NCI-H1417 treated with DMSO at 0.1 percent for 48 hours (cell line): ENCODE results near the gene ZNF652.
"Not testable (repeated sequence)": the region's sequence is repeated elsewhere in the genome, so short reads cannot be mapped to it uniquely, and the experiment has no call there.

Source experiments
- DNase-seq: peaks from one replicate; lab custom pipeline; 2025; lab: John Stamatoyannopoulos, UW

The ZNF652 gene

DNA sequence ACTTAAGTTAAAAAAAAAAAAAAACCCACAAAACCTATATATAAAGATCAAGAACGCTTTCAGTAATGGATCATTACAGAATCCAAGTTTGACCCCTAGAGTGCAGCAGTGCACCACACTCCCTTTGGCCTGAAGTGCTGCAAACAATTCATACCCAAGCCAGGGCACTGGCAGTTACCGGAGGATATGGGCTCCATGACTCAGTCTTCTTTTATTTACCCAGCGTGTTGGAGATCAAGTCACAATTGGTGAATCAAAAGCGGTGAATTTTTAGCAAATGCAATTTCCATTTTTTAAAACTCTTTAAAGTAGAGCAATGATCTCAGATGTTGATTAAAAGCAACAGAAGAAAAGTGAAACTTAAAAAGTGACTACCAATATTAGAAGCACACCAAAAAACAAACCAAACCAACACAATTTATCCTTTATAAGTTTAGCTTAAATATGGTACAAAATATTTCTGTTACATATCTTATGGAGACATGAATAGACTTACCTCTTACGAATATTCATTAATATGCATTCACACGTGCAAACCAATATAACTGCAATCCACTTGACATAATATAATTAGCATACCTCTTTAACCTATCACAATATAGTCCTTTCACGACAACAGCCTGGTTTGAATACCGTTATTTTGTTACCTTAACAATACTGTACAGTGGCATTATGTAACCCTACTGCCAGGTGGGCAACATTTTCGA is 46.3 kb downstream of the ZNF652 start:
- DNase-seq = no peak

DNA sequence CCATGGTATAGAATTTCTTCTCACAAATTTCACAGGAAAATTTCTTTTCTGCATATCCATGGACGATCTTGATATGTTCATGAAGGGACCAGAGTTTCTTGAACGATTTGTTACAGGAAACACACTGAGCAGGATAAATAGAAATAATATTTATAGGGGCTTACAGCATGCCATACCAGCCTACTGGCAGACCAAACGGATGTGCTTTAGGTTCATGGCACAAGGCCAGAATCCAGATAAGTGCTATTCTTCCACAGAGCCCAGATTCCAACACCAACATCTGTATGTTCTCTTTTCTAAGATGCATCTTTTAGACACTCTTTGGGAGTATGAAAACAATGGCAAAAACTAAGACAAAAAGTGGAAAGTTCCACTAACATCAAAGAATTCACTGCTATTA is 49.3 kb downstream of the ZNF652 start:
- no peak for DNase-seq

DNA sequence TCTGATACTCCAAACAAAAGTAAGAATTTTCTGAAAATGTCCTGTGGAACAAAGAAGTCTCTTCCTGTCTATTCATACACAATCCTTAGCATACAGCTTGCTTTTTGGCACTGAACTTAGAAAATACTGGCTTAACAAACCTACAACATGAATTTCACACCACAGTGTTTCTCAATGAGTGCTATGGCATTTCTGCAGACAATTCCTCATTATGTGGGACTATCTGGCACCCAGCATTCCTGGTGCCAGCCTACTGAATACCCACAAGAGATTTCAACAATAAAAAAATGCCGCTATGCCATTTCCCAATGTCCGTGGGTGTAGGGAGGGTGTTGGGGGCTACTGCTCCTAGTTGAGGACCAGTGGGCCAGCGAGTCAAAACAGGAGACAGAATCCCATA is 62.1 kb downstream of the ZNF652 start:
- DNase-seq = no peak

DNA sequence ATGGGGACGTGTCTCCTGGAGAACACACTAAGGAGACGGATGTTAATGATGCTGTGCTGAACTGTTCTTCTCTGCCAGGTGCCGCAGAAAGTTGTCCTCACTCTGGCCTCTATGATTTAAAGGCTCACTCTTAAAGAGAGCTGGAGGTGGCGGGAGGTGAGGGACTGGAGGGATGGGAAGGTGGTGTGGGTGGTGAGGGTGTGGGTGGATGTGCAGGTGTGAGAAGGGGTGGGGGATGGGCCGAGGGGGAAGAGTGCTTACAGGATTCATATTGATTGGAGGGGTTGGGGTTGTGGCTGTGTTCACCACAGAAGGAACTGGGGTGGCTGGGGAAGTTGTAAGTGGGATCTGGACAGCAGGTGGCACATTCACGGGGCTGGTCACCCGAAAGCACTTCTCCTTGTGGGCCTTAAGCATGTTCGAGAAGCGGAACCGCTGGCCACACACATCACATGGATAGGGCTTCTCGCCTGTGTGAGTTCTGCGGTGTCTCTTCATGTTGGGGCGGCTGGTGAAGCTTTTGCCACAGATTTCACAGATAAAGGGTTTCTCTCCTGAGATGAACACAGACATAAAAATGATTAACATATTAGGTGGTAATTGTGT is 63.6 kb downstream of the ZNF652 start:
- no peak for DNase-seq

DNA sequence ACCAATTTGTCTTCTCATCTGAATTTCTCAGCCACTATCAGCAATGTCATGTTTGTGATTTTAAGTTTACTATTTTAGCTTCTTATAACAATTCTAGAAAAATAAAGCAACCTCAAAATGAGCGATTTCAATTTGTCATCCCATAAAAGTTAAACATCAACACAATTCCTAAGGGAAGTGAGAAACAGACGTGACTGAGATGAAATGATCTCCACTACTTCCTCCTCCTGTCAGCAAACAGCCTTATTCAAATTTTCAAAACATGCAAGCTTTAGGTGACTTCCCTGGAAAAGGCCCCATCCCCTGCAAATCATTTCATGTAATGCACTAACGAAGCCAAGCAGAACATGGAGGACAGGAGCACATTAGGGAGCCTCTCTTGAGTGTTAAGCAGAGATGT is 64.9 kb downstream of the ZNF652 start:
- no peak for DNase-seq

DNA sequence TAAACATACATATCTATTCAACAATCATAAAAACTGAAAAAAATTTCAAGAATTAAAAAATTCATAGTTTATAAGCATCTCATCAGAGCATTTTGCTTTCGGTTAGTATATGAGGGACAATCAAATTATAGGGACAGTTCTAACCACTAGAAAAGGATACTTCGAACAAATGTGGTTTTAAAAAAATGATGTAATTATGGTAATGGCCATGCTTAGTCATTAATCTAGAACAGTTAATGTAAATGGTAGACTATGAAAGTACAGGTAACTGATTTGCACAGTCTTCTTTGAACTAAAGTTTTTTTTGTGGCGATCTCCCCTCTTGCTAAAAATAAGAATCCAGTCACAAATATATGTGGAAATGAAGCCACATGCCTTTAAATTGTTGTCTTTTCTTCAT is 67.9 kb downstream of the ZNF652 start:
- DNase-seq = no peak

DNA sequence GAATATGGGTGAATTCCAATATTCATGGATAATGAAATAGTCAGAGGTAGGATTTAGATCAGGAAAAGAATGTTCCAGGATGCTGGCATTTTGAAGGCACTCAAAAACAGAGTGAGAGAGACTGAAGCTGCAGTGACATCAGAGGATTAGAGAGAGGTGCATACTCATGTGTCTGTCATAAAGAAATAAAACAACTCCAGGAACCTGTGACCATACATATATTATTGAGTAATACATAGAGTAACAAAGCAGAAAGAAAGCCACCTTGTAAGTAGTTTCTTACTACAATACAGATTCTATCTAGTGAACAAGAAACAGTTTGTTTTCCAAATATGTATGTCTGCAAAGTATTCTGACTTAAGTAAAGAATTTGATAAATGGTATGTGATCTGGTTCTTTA is 69.1 kb downstream of the ZNF652 start:
- DNase-seq = no peak

DNA sequence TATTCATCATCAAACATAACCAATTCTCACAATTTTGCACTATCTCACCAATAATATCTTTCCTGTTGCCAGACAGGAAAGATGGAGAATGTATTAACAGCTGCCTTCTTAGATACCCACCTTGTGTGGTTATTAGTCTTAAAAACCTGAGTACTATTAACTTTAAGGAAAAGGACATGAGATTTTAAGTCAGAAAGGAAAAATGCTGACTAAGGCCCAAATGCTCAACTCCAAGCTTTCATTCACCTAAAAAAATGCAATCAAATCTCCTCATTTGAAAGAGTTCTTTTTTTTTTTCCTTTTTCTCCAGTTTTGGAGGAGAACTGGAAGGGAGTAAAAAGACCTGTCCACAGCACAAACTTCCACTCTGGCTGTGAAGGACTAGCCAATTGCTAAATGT is 70.1 kb downstream of the ZNF652 start:
- DNase-seq = no peak

DNA sequence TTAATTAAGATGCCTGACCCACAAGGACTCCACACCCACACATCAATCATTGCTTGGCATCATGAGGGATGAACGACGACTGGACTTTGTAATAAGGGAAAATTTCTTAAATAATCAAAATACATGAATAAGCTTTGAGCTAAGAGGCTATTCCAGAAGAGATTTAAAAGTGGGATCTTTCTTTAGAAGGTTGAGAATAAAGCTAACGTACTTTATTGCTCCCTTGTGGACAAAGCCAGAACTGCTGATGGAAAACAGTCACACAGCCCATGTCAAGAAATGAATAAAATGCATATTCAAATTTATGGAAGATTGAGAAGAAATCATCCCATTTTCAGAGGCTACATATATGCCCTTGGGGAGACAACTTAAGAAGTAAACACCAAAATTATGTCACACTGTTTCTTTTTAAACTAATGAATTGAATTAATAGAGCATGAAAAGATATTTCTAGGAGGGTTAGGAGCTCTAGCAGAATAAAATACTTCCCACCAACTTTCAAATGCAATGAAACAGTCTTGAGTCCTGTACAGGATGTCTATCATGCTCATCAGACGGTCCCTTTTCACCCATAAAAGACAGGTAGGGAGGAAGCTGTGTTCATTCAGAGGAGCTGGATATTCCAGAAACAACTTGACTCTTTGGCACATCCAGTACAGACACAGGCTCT is 71.2 kb downstream of the ZNF652 start:
- no peak for DNase-seq

DNA sequence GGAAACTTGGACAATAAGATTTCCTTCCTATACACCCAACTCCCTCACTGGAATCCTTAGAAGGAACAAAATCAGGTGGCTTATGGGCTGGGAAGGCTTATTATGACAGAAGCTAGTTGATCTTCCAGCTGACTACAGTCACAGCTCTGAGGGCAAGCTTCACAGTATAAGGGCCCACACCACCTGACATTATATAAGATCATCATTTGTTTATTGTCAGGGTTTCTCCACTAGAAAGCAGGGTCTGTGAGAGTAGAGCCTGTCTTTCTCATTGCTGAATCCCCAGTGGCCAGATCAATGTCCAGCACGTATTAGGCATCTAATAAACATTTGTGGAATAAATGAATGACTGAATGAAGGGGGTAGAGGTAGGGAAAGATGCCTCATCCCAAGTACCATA is 73.7 kb downstream of the ZNF652 start:
- no peak for DNase-seq

DNA sequence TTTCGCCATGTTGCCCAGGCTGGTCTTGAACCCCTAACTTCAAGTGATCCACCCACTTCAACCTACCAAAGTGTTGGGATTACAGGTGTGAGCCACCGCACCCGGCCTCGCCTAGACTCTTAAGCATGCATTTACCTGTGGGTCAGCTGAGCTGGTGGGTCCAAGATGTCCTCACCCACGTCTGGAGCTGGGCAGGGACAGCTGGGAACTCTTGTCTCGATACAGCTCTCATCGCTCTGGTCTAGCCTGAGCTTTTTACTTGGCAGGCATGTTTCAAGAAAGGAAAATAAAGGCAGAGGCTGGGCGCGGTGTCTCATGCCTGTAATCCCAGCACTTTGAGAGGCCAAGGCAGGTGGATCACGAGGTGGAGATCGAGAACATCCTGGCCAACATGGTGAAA is 74.6 kb downstream of the ZNF652 start:
- no peak for DNase-seq

DNA sequence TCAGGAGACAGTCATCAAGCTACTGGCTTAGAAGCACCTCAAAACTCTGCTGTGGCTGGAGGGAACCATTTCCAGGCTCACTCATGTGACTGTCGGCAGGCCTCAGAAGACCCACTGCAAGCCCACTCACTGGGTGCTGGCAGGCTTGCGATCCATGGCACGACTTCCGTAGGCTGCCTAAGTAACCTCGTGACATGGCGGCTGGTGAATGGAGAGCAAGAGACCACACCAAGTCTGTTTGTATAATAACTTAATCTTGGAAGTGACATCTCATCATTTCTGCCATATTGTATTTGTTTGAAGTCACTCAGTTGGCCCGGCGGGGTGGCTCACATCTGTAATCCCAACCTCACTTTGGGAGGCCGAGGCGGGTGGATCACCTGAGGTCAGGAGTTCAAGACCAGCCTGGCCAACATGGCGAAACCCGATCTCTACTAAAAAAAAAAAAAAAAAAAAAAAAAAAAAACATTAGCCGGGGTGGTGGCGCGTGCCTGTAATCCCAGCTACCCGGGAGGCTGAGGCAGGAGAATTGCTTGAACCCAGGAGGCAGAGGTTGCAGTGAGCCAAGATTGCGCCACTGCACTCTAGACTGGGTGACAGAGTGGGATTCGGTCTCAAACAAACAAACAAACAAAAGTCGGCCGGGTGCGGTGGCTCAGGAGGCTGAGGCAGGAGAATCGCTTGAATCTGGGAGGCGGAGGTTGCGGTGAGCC is 75.6 kb downstream of the ZNF652 start:
- not testable (repeated sequence) for DNase-seq

DNA sequence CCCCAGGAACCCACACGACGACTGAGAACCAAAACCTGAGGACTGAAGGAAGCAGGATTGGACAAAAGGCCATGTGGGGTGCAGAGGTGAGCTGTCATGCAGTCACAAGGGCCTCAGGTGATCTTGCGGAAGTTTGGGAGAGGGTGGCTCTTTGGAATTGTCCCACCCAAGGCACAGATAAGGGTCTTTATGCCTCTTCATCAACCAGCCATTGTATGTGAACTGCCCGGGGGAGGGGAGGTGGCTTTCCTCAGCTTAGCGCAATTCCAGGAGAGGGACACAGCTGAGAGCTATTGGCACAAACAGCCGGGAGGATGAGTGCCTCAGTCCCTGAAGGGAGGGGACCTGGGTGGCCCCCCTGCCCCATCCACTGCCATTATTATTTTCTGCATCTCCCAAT is 76.3 kb downstream of the ZNF652 start:
- no peak for DNase-seq

DNA sequence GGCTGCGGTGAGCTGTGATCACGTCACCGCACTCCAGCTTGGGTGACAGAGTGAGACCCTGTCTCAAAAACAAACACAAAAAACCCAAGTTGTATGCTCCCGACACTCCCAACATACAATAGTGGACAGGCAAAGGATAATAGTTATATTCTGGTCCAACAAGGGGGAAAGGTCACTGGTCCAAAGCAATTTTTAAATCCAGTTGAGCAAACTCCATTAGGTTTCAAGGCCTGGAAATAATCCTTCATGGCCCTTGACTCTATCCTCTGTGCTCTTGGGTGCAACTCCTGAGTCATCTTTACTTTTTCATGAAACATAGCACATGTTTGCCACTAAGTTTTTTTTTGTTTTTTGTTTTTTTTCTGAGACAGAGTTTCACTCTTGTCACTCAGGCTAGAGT is 81.1 kb downstream of the ZNF652 start:
- DNase-seq = no peak

DNA sequence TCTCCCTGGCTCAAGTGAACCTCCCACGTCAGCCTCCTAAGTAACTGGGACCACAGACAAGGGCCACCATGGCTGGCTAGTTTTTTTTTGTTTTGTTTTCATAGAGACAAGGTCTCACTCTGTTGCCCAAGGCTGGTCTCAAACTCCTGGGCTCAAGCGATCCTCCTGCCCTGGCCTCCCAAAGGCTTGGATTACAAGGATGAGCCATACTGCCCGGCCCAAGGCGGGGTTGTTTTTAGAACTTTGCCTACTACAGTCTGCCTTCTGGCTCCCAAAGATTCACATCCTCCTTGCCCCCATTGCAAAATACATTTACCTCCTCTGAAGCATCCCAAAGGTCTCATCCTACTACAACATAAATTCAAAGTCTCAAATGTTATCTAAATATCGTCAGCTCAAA is 82.0 kb downstream of the ZNF652 start:
- no peak for DNase-seq

DNA sequence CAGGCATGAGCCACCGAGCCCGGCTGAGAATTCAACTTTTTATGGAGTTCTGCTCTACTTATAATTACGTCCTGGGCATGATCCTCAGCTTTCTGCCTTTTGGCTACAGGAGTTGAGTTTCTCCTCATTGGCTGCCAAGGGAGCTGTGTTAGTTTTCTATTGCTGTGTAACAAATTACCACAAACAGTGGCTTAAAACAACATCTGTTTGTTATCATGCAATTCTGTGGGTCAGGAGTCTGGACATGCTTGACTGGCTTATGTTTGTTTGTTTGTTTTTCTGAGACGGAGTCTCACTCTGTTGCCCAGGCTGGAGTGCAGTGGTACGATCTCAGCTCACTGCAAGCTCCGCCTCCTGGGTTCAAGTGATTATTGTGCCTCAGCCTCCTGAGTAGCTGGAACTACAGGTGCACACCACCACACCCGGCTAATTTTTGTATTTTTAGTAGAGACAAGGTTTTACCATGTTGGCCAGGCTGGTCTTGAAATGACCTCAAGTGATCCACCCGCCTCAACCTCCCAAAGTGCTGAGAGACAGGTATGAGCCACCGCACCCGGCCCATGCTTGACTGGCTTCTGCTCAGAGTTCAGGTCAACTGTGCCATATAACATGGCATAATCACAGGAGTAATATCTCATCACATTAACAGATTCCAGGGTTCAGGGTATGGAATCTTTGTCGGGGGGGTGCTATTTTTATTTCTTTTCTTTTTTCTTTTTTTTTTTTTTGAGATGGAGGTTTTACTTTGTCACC is 82.6 kb downstream of the ZNF652 start:
- not testable (repeated sequence) for DNase-seq

DNA sequence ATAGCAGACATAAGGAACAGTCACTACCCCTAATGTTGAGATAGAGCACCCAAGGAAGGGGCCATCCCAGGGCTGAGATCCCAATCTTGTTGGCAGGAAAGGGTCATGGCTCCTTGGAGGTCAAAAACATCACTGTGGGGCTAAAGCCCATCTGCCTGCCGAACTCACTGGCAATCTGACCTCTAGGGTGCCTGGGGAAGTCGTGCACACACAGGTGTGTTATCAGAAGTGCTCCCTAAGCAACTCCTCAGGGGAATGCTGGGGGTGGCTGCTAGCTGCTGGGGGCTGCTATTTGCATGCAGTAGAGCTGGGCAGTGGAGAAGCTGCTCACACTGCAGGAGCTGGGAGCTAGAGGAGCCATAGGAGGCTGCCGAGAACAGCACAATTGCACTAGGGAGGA is 84.0 kb downstream of the ZNF652 start:
- DNase-seq = no peak

DNA sequence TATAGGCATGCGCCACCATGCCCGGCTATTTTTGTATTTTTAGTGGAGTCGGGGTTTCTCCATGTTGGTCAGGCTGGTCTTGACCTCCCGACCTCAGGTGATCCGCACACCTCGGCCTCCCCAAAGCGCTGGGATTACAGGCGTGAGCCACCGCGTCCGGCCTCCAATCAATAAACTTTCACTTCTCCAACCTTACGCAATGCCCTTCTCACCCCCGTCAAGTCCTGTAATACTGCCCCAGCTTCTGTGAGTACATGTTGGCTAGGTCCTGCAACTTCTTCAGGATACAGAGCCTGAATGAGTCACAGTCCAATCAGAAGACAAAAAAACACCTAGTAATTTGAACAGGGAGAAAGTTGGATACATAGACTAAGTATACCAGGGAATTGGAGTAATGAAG is 84.4 kb downstream of the ZNF652 start:
- no peak for DNase-seq

DNA sequence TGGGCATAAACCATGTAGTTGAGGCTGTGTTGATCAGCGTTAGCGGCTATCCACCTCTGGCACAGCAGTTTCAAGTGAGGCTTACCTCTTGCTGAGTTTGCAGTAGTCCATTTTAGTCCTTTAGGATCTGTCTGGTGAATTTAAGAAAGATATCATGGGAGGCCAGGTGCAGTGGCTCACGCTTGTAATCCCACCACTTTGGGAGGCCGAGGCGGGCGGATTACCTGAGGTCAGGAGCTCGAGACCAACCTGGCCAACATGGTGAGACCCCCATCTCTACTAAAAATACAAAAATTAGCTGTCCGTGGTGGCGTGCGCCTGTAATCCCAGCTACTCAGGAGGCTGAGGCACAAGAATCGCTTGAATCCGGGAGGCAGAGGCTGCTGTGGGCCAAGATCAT is 86.1 kb downstream of the ZNF652 start:
- DNase-seq = not testable (repeated sequence)

DNA sequence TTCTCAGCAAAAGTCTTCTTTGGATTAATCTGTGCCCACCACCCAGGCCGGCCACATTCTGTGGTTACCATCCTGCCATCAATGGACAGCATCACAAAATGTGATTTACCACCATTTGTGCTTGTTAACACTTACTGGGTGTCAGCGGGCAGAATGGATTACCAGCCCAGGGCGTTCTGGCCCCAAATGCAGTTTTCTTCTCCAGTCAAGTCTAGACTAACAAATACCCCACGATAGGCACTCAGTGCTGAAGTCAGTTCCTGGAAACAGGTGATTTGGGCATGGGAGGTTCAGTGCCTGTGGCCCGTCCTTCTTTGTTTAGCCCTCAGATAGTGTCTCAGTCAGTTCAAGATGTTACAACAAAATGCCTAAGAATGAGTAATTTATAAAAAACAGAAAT is 92.7 kb downstream of the ZNF652 start:
- DNase-seq = no peak

DNA sequence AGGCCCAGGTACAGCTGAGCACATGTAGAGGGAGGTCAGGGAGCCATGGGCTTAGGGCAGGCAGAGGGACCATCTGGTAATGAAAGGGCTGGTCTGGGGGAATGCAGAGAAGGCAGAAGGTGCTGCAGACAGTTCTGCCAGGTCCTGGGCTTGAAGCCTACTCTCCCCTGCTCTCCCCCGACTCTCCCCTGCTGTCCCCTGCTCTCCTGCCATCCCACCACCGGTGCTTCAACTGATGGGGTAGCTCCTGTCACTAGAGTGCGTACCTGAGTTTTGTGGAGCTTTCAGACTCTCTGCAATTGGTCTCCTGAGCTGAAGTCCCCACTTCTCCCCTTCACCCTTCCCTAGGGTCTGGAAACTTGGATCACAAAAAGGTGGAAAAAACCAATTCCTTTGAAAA is 94.1 kb downstream of the ZNF652 start:
- DNase-seq = no peak

DNA sequence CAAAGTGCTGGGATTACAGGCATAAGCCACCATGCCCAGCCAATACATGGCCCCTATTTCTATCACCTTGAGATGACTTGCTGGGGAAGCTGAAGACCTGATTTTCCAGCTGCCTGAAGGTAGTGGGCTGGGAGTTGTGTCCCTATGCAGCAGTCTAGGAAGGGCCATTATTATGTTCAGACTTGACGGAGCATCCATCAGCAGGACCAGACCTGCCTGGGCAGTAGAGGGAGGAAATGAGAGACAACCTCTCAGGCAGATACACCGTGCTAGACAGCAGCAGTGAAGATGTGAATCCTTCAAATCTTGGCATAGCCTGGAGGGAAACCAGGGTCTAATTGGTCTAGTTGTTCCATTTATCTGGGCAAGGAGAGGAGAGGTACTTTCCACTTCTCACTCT is 95.8 kb downstream of the ZNF652 start:
- no peak for DNase-seq
